WTC11 (cell line): ENCODE measurements around the gene LPP.

Experiments used
- CREB1 ChIP-seq: sonication (generic); formaldehyde crosslinking; IDR thresholded peaks from 2 replicates; pipeline ENCODE4 v1.8.0; 2023; ENCODE audit warnings: mild to moderate bottlenecking, missing genetic modification reagents
- CTCF ChIP-seq: fragments of 200-600 bp; IDR thresholded peaks from 2 replicates; pipeline ENCODE4 v1.8.0; 2022; ENCODE audit warnings: antibody characterized with exemption
- ESRRA ChIP-seq: sonication (generic); formaldehyde crosslinking; IDR thresholded peaks from 2 replicates; pipeline ENCODE4 v1.8.1; 2022; ENCODE audit warnings: mild to moderate bottlenecking, missing genetic modification reagents, borderline replicate concordance
- ETV6 ChIP-seq: sonication (generic); formaldehyde crosslinking; IDR thresholded peaks from 2 replicates; pipeline ENCODE4 v1.8.1; 2022; ENCODE audit warnings: mild to moderate bottlenecking, missing genetic modification reagents
- GABPB1 ChIP-seq: sonication (generic); formaldehyde crosslinking; IDR thresholded peaks from 2 replicates; pipeline ENCODE4 v1.8.1; 2023; ENCODE audit warnings: mild to moderate bottlenecking, missing genetic modification reagents
- USF1 ChIP-seq: sonication (generic); formaldehyde crosslinking; IDR thresholded peaks from 2 replicates; pipeline ENCODE4 v1.8.0; 2022; ENCODE audit warnings: mild to moderate bottlenecking, missing genetic modification reagents
- USF2 ChIP-seq: sonication (generic); formaldehyde crosslinking; IDR thresholded peaks from 2 replicates; pipeline ENCODE4 v1.8.1; 2023; ENCODE audit warnings: mild to moderate bottlenecking, missing genetic modification reagents, moderate library complexity
- ZBTB21 ChIP-seq: sonication (generic); formaldehyde crosslinking; IDR thresholded peaks from 2 replicates; pipeline ENCODE4 v1.8.1; 2023; ENCODE audit warnings: mild to moderate bottlenecking, missing genetic modification reagents, borderline replicate concordance
- ZNF317 ChIP-seq: sonication (generic); formaldehyde crosslinking; IDR thresholded peaks from 2 replicates; pipeline ENCODE4 v1.8.1; 2023; ENCODE audit warnings: low read depth, mild to moderate bottlenecking, moderate library complexity, missing genetic modification reagents, borderline replicate concordance
- ZNF396 ChIP-seq: fragments of 250-450 bp; sonication (Bioruptor Pico); IDR thresholded peaks from 2 replicates; pipeline ENCODE4 v1.8.0; 2021; ENCODE audit warnings: mild to moderate bottlenecking, moderate library complexity, borderline replicate concordance
- ZSCAN18 ChIP-seq: fragments of 250-450 bp; sonication (Bioruptor Pico); IDR thresholded peaks from 2 replicates; pipeline ENCODE4 v2.1.2; 2022; ENCODE audit warnings: mild to moderate bottlenecking, moderate library complexity
- TF ChIP-seq, protein P1 (sequence below): sonication (generic); formaldehyde crosslinking; IDR thresholded peaks from 2 replicates; pipeline ENCODE4 v1.8.1; 2023; ENCODE audit warnings: mild to moderate bottlenecking, moderate library complexity, missing genetic modification reagents

GRCh38 chr3:188728371-188728896, 574.5 kb downstream of the LPP start:
- TF ChIP-seq CTCF = no peak
- TF ChIP-seq, protein P1, sequence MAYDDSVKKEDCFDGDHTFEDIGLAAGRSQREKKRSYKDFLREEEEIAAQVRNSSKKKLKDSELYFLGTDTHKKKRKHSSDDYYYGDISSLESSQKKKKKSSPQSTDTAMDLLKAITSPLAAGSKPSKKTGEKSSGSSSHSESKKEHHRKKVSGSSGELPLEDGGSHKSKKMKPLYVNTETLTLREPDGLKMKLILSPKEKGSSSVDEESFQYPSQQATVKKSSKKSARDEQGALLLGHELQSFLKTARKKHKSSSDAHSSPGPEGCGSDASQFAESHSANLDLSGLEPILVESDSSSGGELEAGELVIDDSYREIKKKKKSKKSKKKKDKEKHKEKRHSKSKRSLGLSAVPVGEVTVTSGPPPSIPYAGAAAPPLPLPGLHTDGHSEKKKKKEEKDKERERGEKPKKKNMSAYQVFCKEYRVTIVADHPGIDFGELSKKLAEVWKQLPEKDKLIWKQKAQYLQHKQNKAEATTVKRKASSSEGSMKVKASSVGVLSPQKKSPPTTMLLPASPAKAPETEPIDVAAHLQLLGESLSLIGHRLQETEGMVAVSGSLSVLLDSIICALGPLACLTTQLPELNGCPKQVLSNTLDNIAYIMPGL (CRISPR knock-in tag) = no peak
- TF ChIP-seq GABPB1 (CRISPR knock-in tag) = no peak
- TF ChIP-seq ZNF317 (CRISPR knock-in tag) = no peak
- TF ChIP-seq ZSCAN18 (CRISPR knock-in tag) = no peak
- TF ChIP-seq ESRRA (CRISPR knock-in tag) = no peak
- no peak for TF ChIP-seq USF1 (CRISPR knock-in tag)
- no peak for TF ChIP-seq ZNF396 (CRISPR knock-in tag)
- no peak for TF ChIP-seq ETV6
- no peak for TF ChIP-seq CREB1 (CRISPR knock-in tag)
- no peak for TF ChIP-seq USF2 (CRISPR knock-in tag)
- TF ChIP-seq ZBTB21 (CRISPR knock-in tag) = no peak
